SK-N-SH (cell line): ENCODE data around the gene ABHD16A. TPM values are rescaled to one million over a fixed set of nuclear protein-coding genes. Genes with fewer than 3 reads are reported as not detected.
A peak's percentile ranks its signal among the peaks of the same experiment; 100 is the strongest.

ENCODE experiments used
- CTCF ChIA-PET: fragments of 300-600, 350-600 bp; formaldehyde crosslinking; extraction: SDS; loops from one replicate; lab custom pipeline; 2021; lab: Yijun Ruan, JAX
- POLR2A ChIA-PET: fragments of 350-600 bp; sonication (Branson Sonifier 250); formaldehyde crosslinking; extraction: SDS; loops from one replicate; lab custom pipeline; 2020; ENCODE audit warnings: antibody characterized with exemption, inconsistent platforms; lab: Yijun Ruan, JAX
- DNase-seq: peaks from one replicate; pipeline ENCODE4 v3.0.0; 2012
- H2AFZ ChIP-seq: fragments of 200-600 bp; sonication (generic); 2 replicates; pipeline ENCODE4 v1.8.1; 2016; ENCODE audit warnings: antibody characterized with exemption, mild to moderate bottlenecking, low read depth
- H3F3A ChIP-seq: fragments of 200-600 bp; sonication (generic); replicated peaks from 2 replicates; pipeline ENCODE3; 2016; ENCODE audit warnings: antibody characterized with exemption, mild to moderate bottlenecking; ENCODE audit not compliant: insufficient read depth
- H3K27ac ChIP-seq, 2 experiments: fragments of 200-500 bp in 1 of 2; fragments of 200-600 bp in 1 of 2; sonication (Bioruptor generic) in 1 of 2; sonication (generic), shearing (Covaris generic) in 1 of 2; 2 replicates each; pipeline versions ENCODE4 v1.5.1 to v1.6.1; 2014 to 2016; ENCODE audit warnings: low read depth in 2 of 2, inconsistent platforms in 1 of 2, low read length in 1 of 2, mild to moderate bottlenecking in 1 of 2, mixed read lengths in 1 of 2
- H3K27me3 ChIP-seq: fragments of 200-600 bp; sonication (generic), shearing (Covaris generic); 2 replicates; pipeline ENCODE4 v1.6.1; 2016; ENCODE audit warnings: mixed run types; ENCODE audit not compliant: insufficient read depth
- H3K36me3 ChIP-seq, 2 experiments: fragments of 200-500 bp in 1 of 2; fragments of 200-600 bp in 1 of 2; sonication (Bioruptor generic) in 1 of 2; sonication (generic) in 1 of 2; replicated peaks in 1 of 2; 2 replicates each; pipeline versions ENCODE3 to v1.5.1; 2014 to 2016; ENCODE audit warnings: low read length in 1 of 2, mild to moderate bottlenecking in 1 of 2; ENCODE audit not compliant: insufficient read depth in 2 of 2, control insufficient read depth in 1 of 2
- H3K4me1 ChIP-seq, 2 experiments: fragments of 200-500 bp in 1 of 2; fragments of 200-600 bp in 1 of 2; sonication (Bioruptor generic) in 1 of 2; sonication (generic), shearing (Covaris generic) in 1 of 2; 2 replicates each; pipeline versions ENCODE4 v1.5.1 to v1.6.1; 2014 to 2016; ENCODE audit warnings: low read depth in 1 of 2, low read length in 1 of 2, mixed run types in 1 of 2; ENCODE audit not compliant: insufficient read depth in 2 of 2, control insufficient read depth in 1 of 2
- H3K4me2 ChIP-seq: fragments of 200-600 bp; sonication (generic), shearing (Covaris generic); 2 replicates; pipeline ENCODE4 v1.6.1; 2017; ENCODE audit warnings: mixed run types
- H3K4me3 ChIP-seq, 2 experiments: fragments of 200-500 bp in 1 of 2; fragments of 200-600 bp in 1 of 2; sonication (Bioruptor generic) in 1 of 2; sonication (generic), shearing (Covaris generic) in 1 of 2; 2 replicates each; pipeline versions ENCODE4 v1.5.1 to v1.8.1; 2014 to 2016; ENCODE audit warnings: low read depth in 2 of 2, inconsistent platforms in 1 of 2, low read length in 1 of 2, mild to moderate bottlenecking in 1 of 2, mixed read lengths in 1 of 2, moderate library complexity in 1 of 2
- H3K79me2 ChIP-seq: fragments of 200-600 bp; sonication (generic); 2 replicates; pipeline ENCODE4 v1.8.1; 2017; ENCODE audit warnings: mild to moderate bottlenecking; ENCODE audit not compliant: insufficient read depth
- H3K9ac ChIP-seq: fragments of 200-600 bp; sonication (generic); 2 replicates; pipeline ENCODE4 v1.6.1; 2017; ENCODE audit warnings: mixed run types
- H3K9me2 ChIP-seq: fragments of 200-600 bp; sonication (generic); 2 replicates; pipeline ENCODE4 v1.6.1; 2017; ENCODE audit warnings: mixed run types
- H3K9me3 ChIP-seq: fragments of 200-600 bp; sonication (generic); 2 replicates; pipeline ENCODE4 v1.6.1; 2017; ENCODE audit warnings: mixed run types, mild to moderate bottlenecking, moderate library complexity
- H4K20me1 ChIP-seq: fragments of 200-600 bp; sonication (generic); 2 replicates; pipeline ENCODE4 v1.6.1; 2017; ENCODE audit warnings: mild to moderate bottlenecking, mixed run types; ENCODE audit not compliant: insufficient read depth
- EP300 ChIP-seq, 2 experiments: IDR thresholded peaks; 2 replicates each; pipeline versions ENCODE4 v1.4.0 to v1.6.1; 2012; ENCODE audit warnings: borderline replicate concordance in 1 of 2, low read depth in 1 of 2, low read length in 1 of 2
- EZH2phosphoT487 ChIP-seq: fragments of 200-600 bp; sonication (generic); IDR thresholded peaks from 2 replicates; pipeline ENCODE4 v1.6.1; 2017; ENCODE audit warnings: low read depth, mixed run types, mild to moderate bottlenecking, antibody characterized with exemption, moderate library complexity, borderline replicate concordance
- FOXJ3 ChIP-seq: sonication (generic); formaldehyde crosslinking; IDR thresholded peaks from 2 replicates; pipeline ENCODE4 v1.5.1; 2020; ENCODE audit warnings: mild to moderate bottlenecking, missing genetic modification reagents
- MEF2A ChIP-seq: IDR thresholded peaks from 2 replicates; pipeline ENCODE4 v1.4.0; 2012; ENCODE audit warnings: low read depth, borderline replicate concordance
- MXI1 ChIP-seq: IDR thresholded peaks from 2 replicates; pipeline ENCODE4 v1.6.1; 2012; ENCODE audit warnings: mild to moderate bottlenecking, low read depth, low read length, improper control_type of control experiment
- NFIC ChIP-seq: IDR thresholded peaks from 2 replicates; pipeline ENCODE4 v1.4.0; 2012; ENCODE audit warnings: borderline replicate concordance
- RAD21 ChIP-seq: IDR thresholded peaks from 2 replicates; pipeline ENCODE4 v1.6.1; 2012; ENCODE audit warnings: mild to moderate bottlenecking, low read length
- SMC3 ChIP-seq: IDR thresholded peaks from 2 replicates; pipeline ENCODE4 v1.6.1; 2012; ENCODE audit warnings: low read depth, low read length, improper control_type of control experiment
- TAF1 ChIP-seq: IDR thresholded peaks from 2 replicates; pipeline ENCODE4 v1.6.1; 2012; ENCODE audit warnings: low read depth, mild to moderate bottlenecking, low read length, moderate library complexity, borderline replicate concordance
- TEAD4 ChIP-seq: IDR thresholded peaks from 2 replicates; pipeline ENCODE4 v1.4.0; 2012; ENCODE audit warnings: mild to moderate bottlenecking, borderline replicate concordance; ENCODE audit not compliant: insufficient read depth
- USF2 ChIP-seq: fragments of 150-350 bp; IDR thresholded peaks from 2 replicates; pipeline ENCODE4 v1.6.1; 2017; ENCODE audit warnings: antibody characterized with exemption, low read length, low read depth, borderline replicate concordance
- WGBS: methylation state at CpG from one replicate; pipeline ENCODE4 v1.1.6; 2017; ENCODE audit warnings: low lambda C conversion rate; 5-methylcytosine and 5-hydroxymethylcytosine counted together
- polyA plus RNA-seq, 3 experiments: library from polyadenylated mRNA; depleted of rRNA; stranded (reverse); fragments of >200 nt; gene quantifications; 2 replicates each; pipeline ENCODE4 v1.2.3, GENCODE V29; 2012

The ABHD16A gene
- polyA plus RNA-seq, 1 of the 3 experiments (the other 2 are of a cell fraction) = 49.3 TPM

DNA sequence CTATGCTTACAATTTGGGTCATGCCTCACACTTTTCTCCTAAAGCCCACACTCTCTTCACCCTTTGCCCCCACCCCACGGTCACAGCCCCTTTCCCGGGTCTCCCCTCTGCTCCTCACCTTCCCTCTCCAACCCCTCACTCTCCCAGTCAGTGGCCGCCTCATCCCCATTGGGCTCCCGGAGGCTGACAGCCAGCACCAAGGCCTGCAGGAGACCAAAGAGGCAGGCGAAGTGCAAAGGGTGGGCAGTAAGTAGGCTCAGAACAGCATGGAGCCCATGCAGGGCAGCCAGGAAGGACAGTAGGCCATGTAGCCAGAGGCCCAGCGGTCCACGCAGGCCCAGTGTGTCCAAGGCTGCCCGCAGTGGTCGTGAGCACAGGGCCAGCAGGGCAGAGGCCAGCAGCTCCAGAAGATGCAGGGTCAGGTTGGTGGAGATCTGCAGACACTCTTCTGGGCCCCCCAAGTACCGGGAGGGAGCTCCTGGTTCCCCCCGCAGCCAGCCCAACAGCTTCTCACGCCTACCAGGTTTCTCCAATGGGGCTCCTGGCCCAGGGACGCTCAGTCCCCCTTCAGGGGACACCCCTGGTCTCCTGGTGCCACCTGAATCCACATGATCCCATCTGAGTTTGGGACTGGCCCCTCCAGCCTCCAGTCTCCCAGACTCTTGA lies 44.0 kb downstream of the ABHD16A start:
- CTCF ChIA-PET = no interaction called here
- peaks cover 26% of the 10 kb centered on the region for H3F3A ChIP-seq
- no peaks in the 10 kb centered on the region for H3K27me3 ChIP-seq
- peaks cover 83% of the 10 kb centered on the region for H3K79me2 ChIP-seq
- POLR2A ChIA-PET = interaction anchor here (0.6 to 1.2 kb wide), 2 partner anchors 9 to 19 kb away, joined by 3 read pairs; no protein-coding TSS in a partner anchor
- H3K9ac ChIP-seq = peak overlapping the region; percentile 86; the same call in 1 of the 2 replicates
- no peak overlapping the region for H2AFZ ChIP-seq
- peak overlapping the region; percentile 97 for H3K4me2 ChIP-seq
- peaks cover 19 to 33% of the 10 kb centered on the region in 2 experiments; a peak in 2 of 4 replicates for H3K4me1 ChIP-seq
- no peak for DNase-seq
- peaks cover 8% of the 10 kb centered on the region; the same call in 1 of the 2 replicates for H4K20me1 ChIP-seq
- no peaks in the 10 kb centered on the region for H3K9me3 ChIP-seq
- TF ChIP-seq TAF1 = no peak
- no peak for TF ChIP-seq EZH2phosphoT487
- no peak for TF ChIP-seq NFIC
- TF ChIP-seq MXI1 = no peak
- TF ChIP-seq EP300 (IDR thresholded peaks at IDR 0.05; ENCODE audit: borderline replicate concordance in 1 of 2, low read depth in 1 of 2, low read length in 1 of 2) = no peak
- no peak for TF ChIP-seq FOXJ3
- TF ChIP-seq SMC3 = no peak
- no peak for TF ChIP-seq MEF2A
- H3K9me2 ChIP-seq = no peaks in the 10 kb centered on the region
- WGBS = 93% methylated on average over 6 of the region's 13 CpGs
- no peak overlapping the region; a peak in 1 of 4 replicates for H3K27ac ChIP-seq
- H3K36me3 ChIP-seq = peaks cover 14 to 15% of the 10 kb centered on the region in 2 experiments
- peak overlapping the region; percentile 85 for H3K4me3 ChIP-seq

GRCh38 chr6:31658158-31658688 lies 44.9 kb downstream of the ABHD16A start:
- H3K4me2 ChIP-seq = peak overlapping the region; percentile 97
- WGBS = 97% methylated on average over 4 of the region's 4 CpGs
- H3K79me2 ChIP-seq = peaks cover 83% of the 10 kb centered on the region
- peaks cover 28% of the 10 kb centered on the region for H3F3A ChIP-seq
- H2AFZ ChIP-seq = no peak overlapping the region
- ChIA-PET CTCF (interaction anchor here (0.5 to 1.4 kb wide), 4 partner anchors 14 to 70 kb away, joined by 3 to 4 read pairs (median 3); no protein-coding TSS in a partner anchor), POLR2A (interaction anchor here (0.7 kb wide), 1 partner anchor 13 kb away, joined by 3 read pairs; no protein-coding TSS in a partner anchor)
- H4K20me1 ChIP-seq = peaks cover 8% of the 10 kb centered on the region; the same call in 1 of the 2 replicates
- no peak overlapping the region for H3K4me3 ChIP-seq
- no peaks in the 10 kb centered on the region for H3K9me2 ChIP-seq
- DNase-seq = no peak
- H3K9me3 ChIP-seq = no peaks in the 10 kb centered on the region
- H3K36me3 ChIP-seq = peaks cover 8 to 12% of the 10 kb centered on the region in 2 experiments
- H3K27ac ChIP-seq = no peak overlapping the region
- H3K27me3 ChIP-seq = no peaks in the 10 kb centered on the region
- H3K4me1 ChIP-seq = peaks cover 13 to 27% of the 10 kb centered on the region in 2 experiments; a peak in 2 of 4 replicates
- TF ChIP-seq RAD21 (no peak), USF2 (no peak), TEAD4 (no peak)
- no peak overlapping the region for H3K9ac ChIP-seq
